CD4-positive, alpha-beta T cell treated with Interleukin-4 for 4 hours (primary cell): Measurements from ENCODE around the gene FSIP2.

ENCODE experiments used
- DNase-seq: peaks from one replicate; pipeline ENCODE4 v3.0.0-alpha.2; 2020

Gene FSIP2

DNA sequence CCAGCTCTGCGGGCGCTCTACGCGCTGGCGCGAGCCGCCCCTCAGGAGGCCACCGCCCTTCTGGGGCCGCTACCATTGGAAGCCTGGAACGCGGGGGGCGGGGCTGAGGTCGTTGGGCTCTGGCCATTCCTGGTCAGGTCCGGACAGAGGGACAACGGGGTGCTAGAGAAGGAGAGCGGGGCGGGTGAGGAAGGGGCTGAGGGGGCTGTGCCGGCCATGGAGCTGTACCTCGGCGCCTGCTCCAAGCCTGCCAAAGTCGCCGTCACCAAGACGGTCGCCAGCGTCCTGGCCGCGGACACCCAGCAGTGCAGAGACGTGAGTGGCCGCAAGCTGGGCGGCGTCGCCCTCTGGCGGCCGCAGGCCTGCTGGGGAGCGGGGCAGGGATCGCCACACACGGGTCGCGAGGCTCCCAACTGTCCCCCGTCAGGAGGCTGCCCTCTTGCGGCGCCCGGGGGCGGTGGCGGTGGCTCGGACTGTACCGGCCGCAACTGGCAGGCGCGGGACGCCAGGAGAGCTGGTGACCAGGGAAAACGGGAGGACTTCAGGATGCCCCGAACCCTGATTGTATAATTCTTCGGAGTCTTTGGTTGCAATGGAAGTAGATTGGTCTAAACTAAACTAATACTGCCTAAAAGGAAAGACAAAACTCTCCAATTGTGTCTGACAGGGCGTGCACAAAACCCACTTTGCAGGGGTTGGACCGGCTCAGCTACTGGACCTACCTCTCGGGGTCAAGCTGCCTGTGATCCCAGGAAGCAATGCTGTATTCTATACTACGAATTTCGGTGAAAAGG lies at the start of gene FSIP2:
Gene FSIP2, plus strand, starts transcription at position 126 of the 794 bp plus-strand sequence. Its CDS starts 91 bp downstream, at position 217.
- no peak for DNase-seq

- no peak for DNase-seq
These were observed 48.6 kb upstream of the FSIP2 start for GRCh38 chr2:185689906-185690539.

- DNase-seq = no peak
These were observed 42.8 kb upstream of the FSIP2 start for GRCh38 chr2:185695711-185696235.

GRCh38 chr2:185700883-185701282 lies 37.7 kb upstream of the FSIP2 start:
- no peak for DNase-seq

DNA sequence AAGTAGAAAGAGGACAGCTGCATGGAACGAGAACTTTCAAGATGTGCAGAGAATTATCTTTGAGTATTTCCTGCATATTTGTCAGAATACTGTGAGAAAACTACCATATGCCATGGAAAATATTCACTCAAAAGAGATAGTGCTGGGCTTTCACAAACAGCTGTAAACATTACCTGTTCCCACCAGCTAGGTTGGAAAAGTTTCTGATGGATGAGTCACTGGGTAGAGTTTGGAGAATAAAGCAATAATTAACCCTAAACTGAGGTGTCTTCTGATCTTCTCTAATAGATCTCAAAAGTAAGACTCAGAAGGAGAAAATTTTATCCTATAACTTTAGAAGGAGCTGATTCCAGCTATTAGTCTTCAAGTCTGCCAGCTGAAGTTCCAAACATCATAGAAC lies 3.9 kb upstream of the FSIP2 start:
- DNase-seq = no peak

- no peak for DNase-seq
These were observed 2.4 kb upstream of the FSIP2 start for GRCh38 chr2:185736210-185736609.

DNA sequence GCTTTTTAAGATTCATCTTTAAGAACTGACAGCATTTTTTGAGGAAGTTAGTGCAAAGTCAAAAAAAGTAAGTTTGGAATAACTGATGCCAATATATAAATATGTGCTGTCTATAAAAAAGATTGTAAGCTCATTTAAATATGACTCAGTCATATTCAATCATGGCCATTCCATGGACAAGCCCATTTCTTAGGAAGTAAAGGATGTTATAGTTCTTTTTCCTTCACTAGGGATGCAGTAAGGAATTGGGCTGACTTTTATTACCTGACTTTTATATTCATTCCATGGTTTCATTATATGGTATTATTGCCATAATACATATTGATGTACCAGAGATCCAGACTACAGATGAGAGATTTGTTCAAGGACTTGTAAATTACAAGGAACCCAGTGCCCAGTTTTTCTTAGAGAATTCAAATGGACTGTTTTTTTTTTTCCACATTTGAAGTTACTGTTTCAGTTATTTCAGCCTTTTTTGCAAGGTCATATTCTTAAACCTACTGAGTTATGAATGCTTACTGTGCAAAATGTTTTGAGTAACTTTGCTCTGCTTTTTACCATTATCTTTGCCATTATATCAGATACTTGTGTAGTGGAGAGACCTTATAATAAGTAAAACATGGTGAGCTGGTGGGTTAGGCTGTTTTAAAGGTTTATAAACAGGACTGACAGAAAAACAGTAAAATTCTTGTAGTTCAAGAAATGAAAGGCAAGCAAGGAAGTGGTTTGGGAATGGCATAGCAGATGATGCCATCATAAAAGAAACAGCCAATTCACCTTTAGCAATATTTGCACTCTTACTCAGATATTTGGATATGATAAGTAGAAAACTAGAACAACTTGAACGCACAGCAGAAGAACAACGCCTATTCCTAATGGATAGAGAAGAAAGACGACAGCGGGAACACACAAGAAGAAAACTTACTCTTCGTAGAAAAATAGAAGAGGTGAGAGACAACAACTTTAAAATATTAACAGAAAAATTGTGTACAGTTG lies 7.6 kb downstream of the FSIP2 start:
- DNase-seq = no peak

DNA sequence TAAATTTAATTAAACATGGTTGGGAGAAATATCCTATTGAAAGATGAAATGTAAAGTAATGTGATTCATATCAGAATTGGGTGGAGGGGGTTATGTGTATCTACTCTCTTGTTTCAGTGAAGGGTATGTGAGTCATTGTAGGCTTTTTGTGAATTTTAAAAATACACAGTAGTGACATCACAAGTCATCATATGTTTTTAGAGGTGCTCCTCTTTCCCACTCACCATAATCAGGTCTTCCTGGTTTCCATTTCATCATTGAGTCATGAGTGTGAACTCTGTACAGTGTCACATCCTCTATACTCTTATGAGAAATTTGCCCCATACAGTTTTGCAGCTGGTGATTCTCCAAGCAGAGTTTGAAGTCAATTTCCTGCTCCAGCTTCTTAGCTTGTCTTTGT lies 18.8 kb downstream of the FSIP2 start:
- no peak for DNase-seq

DNA sequence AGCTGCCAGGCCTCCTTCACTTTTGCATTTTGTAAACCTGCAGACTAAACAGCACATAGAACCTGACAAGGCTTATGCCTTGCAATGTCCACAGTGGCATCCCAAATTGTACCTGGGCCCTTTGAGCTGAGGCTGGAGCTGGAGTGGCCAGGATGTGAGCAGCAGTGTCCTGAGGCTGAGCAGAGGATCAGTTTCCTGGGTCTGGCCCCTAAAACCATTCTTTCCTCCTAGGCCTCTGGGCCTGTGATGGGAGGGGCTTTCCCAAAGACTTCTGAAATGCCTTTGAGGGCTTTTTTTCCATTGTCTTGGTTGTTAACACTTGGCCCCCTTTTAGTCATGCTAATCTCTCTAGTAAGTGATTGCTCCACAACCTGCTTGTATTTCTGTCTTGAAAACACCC lies 32.8 kb downstream of the FSIP2 start:
- DNase-seq = no peak

DNA sequence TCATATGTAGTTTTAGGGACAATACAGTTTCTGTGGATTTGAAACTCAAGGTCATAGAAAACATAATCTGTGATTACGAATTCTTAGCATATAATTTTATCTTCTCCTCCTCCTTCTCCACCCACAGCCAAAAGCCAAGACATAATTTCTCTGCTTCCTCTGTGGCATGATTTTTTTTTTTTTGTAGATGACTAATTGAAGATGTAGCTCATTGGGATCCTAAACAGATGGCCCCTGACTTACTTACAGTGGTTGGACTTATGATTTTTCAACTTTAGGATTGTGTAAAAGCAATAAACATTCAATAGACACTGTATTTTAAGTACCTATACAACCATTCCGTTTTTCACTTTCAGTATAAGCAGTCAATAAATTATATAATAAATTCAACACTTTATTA lies 42.3 kb downstream of the FSIP2 start:
- DNase-seq = no peak

- DNase-seq = no peak
These were observed 43.7 kb downstream of the FSIP2 start for GRCh38 chr2:185782223-185782769.

GRCh38 chr2:185785156-185785555 lies 46.6 kb downstream of the FSIP2 start:
- DNase-seq = no peak

DNA sequence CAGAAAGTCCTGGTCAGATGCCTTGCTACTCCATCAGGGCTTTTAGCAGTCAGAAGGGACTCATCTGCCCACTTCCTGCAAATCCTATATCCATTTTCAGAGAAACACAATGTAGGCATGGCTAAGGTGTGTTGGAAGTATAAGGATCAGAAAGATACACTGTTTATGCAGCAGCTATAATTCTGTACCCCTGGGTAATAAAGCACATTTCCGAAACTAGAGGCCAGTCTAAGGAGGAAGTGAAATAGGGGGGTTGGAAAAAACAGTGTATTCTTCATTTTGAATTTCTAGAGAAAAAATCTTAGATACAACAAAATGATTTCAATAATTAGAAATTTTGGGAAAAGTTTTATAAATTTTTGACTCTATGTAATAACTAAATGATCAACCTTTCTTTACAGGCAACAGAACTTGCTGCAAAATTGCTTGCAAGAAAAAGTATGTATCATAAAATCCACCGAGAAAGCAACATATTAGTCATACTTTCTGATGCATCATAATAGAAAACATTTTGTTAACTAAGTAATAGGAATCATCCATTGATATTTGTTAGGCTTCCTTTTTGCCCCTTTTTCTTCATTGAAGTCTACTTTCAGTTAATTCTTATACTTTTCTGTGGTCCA lies 47.4 kb downstream of the FSIP2 start:
- no peak for DNase-seq

- DNase-seq = no peak
These were observed 48.9 kb downstream of the FSIP2 start for GRCh38 chr2:185787227-185788145.

GRCh38 chr2:185790361-185790760 lies 51.8 kb downstream of the FSIP2 start:
- no peak for DNase-seq

- no peak for DNase-seq
These were observed 55.1 kb downstream of the FSIP2 start for GRCh38 chr2:185793532-185794345.

GRCh38 chr2:185796758-185797157 lies 58.2 kb downstream of the FSIP2 start:
- no peak for DNase-seq

- DNase-seq = no peak
These were observed 64.3 kb downstream of the FSIP2 start for GRCh38 chr2:185802926-185803325.

DNA sequence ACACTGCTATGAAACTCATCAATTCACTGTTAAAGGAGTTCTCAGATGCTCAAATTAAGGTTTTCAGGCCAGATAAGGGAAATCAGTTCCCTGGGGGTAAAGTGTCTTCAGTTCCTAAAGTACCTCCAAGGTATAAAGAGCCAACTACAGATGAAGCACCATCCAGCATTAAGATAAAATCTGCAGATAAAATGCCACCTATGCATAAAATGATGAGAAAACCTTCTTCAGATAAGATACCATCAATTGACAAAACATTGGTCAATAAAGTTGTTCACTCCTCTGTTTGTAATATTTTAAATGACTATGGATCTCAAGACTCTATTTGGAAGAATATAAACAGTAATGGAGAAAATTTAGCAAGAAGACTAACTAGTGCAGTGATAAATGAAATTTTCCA lies 68.2 kb downstream of the FSIP2 start:
- DNase-seq = no peak

DNA sequence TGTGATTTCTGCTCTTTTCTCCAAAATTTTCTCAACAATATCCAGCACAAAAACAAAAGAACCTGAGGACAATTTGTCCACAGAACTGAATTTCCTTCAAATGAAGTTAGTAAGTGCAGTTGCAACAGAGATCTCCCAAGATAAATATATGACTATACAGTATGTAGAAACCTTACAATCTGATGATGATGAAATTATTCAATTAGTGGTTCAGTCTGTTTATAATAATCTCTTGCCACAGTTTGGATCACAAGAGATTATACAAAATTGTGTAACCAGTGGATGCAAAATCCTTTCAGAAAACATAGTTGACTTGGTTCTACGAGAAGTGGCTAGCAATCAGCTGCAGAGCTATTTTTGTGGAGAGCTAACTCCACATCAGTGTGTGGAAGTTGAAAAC lies 68.7 kb downstream of the FSIP2 start:
- no peak for DNase-seq
